PFSK-1 (cell line): ENCODE measurements around the gene MRPS33.

ENCODE experiments used
- FOXP2 ChIP-seq: optimal IDR thresholded peaks from 2 replicates; pipeline ENCODE3; 2011; ENCODE audit warnings: borderline replicate concordance, control low read depth, inconsistent platforms; ENCODE audit not compliant: insufficient read depth; ENCODE audit errors: extremely low read length, extremely low read depth
- POLR2AphosphoS5 ChIP-seq: IDR thresholded peaks from 2 replicates; pipeline ENCODE4 v1.6.1; 2012; ENCODE audit warnings: low read depth, mild to moderate bottlenecking, control low read depth, low read length, moderate library complexity
- SIN3A ChIP-seq: IDR thresholded peaks from 2 replicates; pipeline ENCODE4 v1.6.1; 2012; ENCODE audit warnings: mild to moderate bottlenecking, low read length, moderate library complexity, borderline replicate concordance; ENCODE audit not compliant: insufficient read depth
- TAF1 ChIP-seq: IDR thresholded peaks from 2 replicates; pipeline ENCODE4 v1.6.1; 2012; ENCODE audit warnings: low read length, control low read depth, borderline replicate concordance; ENCODE audit not compliant: insufficient read depth
- TF ChIP-seq, protein P1 (sequence below), 2 experiments: IDR thresholded peaks; 2 replicates each; pipeline versions ENCODE4 v1.6.1 to v1.8.0; 2011 to 2012; ENCODE audit warnings: low read depth in 2 of 2, low read length in 2 of 2, control low read depth in 1 of 2, inconsistent platforms in 1 of 2, mild to moderate bottlenecking in 1 of 2, moderate library complexity in 1 of 2; ENCODE audit not compliant: insufficient read depth in 1 of 2

- no peak for TF ChIP-seq POLR2AphosphoS5
- TF ChIP-seq TAF1, result no peak
- TF ChIP-seq, protein P1, sequence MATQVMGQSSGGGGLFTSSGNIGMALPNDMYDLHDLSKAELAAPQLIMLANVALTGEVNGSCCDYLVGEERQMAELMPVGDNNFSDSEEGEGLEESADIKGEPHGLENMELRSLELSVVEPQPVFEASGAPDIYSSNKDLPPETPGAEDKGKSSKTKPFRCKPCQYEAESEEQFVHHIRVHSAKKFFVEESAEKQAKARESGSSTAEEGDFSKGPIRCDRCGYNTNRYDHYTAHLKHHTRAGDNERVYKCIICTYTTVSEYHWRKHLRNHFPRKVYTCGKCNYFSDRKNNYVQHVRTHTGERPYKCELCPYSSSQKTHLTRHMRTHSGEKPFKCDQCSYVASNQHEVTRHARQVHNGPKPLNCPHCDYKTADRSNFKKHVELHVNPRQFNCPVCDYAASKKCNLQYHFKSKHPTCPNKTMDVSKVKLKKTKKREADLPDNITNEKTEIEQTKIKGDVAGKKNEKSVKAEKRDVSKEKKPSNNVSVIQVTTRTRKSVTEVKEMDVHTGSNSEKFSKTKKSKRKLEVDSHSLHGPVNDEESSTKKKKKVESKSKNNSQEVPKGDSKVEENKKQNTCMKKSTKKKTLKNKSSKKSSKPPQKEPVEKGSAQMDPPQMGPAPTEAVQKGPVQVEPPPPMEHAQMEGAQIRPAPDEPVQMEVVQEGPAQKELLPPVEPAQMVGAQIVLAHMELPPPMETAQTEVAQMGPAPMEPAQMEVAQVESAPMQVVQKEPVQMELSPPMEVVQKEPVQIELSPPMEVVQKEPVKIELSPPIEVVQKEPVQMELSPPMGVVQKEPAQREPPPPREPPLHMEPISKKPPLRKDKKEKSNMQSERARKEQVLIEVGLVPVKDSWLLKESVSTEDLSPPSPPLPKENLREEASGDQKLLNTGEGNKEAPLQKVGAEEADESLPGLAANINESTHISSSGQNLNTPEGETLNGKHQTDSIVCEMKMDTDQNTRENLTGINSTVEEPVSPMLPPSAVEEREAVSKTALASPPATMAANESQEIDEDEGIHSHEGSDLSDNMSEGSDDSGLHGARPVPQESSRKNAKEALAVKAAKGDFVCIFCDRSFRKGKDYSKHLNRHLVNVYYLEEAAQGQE (IDR thresholded peaks at IDR 0.05; ENCODE audit: insufficient read depth in 1 of 2, low read depth in 2 of 2, low read length in 2 of 2), result no peak
- TF ChIP-seq SIN3A, result no peak
- TF ChIP-seq FOXP2, result no peak
Measured at GRCh38 chr7:141016349-141016748, 1.6 kb upstream of the MRPS33 start.
